GM12892 (cell line): Measurements from ENCODE around the gene ZNF324B.

Experiments
- POLR2A ChIP-seq: IDR thresholded peaks from 2 replicates; pipeline ENCODE4 v1.6.1; 2011; ENCODE audit warnings: low read depth, low read length, control low read depth
- POLR2AphosphoS5 ChIP-seq: IDR thresholded peaks from 2 replicates; pipeline ENCODE4 v1.6.1; 2011; ENCODE audit warnings: low read depth, low read length, control low read depth

DNA sequence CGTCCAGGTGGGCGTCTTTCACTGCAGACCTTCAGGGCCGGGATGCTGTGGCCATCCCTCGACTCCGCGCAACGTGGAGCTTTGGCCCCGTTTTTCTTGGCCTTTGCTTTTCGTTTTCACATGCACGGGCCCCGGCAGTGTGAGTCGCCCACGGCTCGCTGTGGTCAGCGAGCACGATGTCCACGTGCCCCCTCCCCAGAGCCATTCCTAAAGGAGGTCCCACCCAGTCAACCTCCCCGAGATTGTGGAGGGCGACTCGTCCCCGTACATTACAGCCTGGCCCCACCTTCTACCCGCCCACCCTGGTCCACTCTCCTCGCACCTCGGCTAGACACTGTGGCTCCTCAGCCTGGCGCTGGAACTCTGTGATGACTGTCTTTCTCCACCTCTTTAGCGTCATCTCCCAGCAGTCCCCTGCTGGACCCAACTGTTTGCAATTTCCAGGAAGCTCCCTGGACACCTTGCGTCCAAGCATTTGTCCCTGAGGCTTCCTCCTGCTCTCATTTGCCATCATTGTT is 25.1 kb downstream of the ZNF324B start:
- no peak for TF ChIP-seq POLR2A
- no peak for TF ChIP-seq POLR2AphosphoS5
